Esophagus squamous epithelium (tissue), 5 donors: ENCODE data around the gene ZNF577. TPM values are rescaled to one million over a fixed set of nuclear protein-coding genes. Genes with fewer than 3 reads are reported as not detected.
A peak's percentile ranks its signal among the peaks of the same experiment; 100 is the strongest.
"Not testable (repeated sequence)": the region's sequence is repeated elsewhere in the genome, so short reads cannot be mapped to it uniquely, and the experiment has no call there.

Experiments
- DNase-seq: peaks from one replicate; lab custom pipeline; 2025; lab: John Stamatoyannopoulos, UW
- H3K27ac ChIP-seq, 4 donors: fragments of 200-600 bp; sonication (generic); one replicate each; pipeline ENCODE4 v1.5.1; 2016 to 2019; ENCODE audit warnings: mild to moderate bottlenecking in 1 of 4
- H3K27me3 ChIP-seq, 4 donors: fragments of 200-600 bp; sonication (generic); 1 replicate in 3 of 4; 2 replicates in 1 of 4; pipeline versions ENCODE4 v1.5.1 to v1.6.0; 2017 to 2021; ENCODE audit warnings: antibody characterized with exemption in 1 of 4
- H3K36me3 ChIP-seq, 3 donors: fragments of 200-600 bp; sonication (generic); one replicate each; pipeline ENCODE4 v1.5.1; 2016 to 2019
- H3K4me1 ChIP-seq, 3 donors: fragments of 200-600 bp; sonication (generic); one replicate each; pipeline ENCODE4 v1.5.1; 2017 to 2019
- H3K4me3 ChIP-seq, 4 donors: fragments of 200-600 bp; sonication (generic); 1 replicate in 3 of 4; 2 replicates in 1 of 4; pipeline ENCODE4 v1.5.1; 2016 to 2019; ENCODE audit warnings: mild to moderate bottlenecking in 2 of 4, moderate library complexity in 1 of 4
- H3K9me3 ChIP-seq, 3 donors: fragments of 200-600 bp; sonication (generic); one replicate each; pipeline ENCODE4 v1.5.1; 2016 to 2019
- POLR2A ChIP-seq, 4 donors: fragments of 450-650 bp; IDR thresholded peaks; one replicate each; pipeline ENCODE4 v1.6.1; 2017; ENCODE audit warnings: antibody characterized with exemption in 4 of 4, mild to moderate bottlenecking in 4 of 4, moderate library complexity in 3 of 4
- WGBS, 2 donors: methylation state at CpG; one replicate each; pipeline ENCODE4 v1.1.5; 2018; 5-methylcytosine and 5-hydroxymethylcytosine counted together
- intact Hi-C: fragments of 100-400 bp; cut with DNase I; formaldehyde crosslinking; loops from one replicate; pipeline ENCODE4 v1.15.0; 2022
- total RNA-seq, 4 donors: library from RNA; depleted of rRNA; stranded (reverse); fragments of >200 nt; gene quantifications; one replicate each; pipeline ENCODE4 v1.1.0, GENCODE V29; 2016
- TF ChIP-seq, protein P1 (sequence below), 6 experiments: fragments of 450-650 bp in 4 of 6; fragments of 200-600 bp in 2 of 6; sonication (generic) in 2 of 6; IDR thresholded peaks; one replicate each; pipeline ENCODE4 v1.5.1; 2016 to 2019; ENCODE audit warnings: antibody characterized with exemption in 6 of 6, mild to moderate bottlenecking in 4 of 6, moderate library complexity in 4 of 6
- donor health status: DM: yes; HTN: yes; CAD: no.

ZNF577 gene
- total RNA-seq, 4 donors from 2014 or later = 2.3 to 13.9 (median 3.3) TPM

- 67 to 74% methylated on average over 3 of the region's 3 CpGs for WGBS, 2 donors
- intact Hi-C loops, H3K4me3 ChIP-seq, DNase-seq, H3K27ac ChIP-seq: not testable (repeated sequence)
- peaks cover 0 to 14% (median 8%) of the 10 kb centered on the region in 3 donors for H3K4me1 ChIP-seq
- peaks cover 0 to 69% (median 21%) of the 10 kb centered on the region in 3 donors for H3K9me3 ChIP-seq
- peaks cover 0 to 40% (median 0%) of the 10 kb centered on the region in 4 donors for H3K27me3 ChIP-seq
- H3K36me3 ChIP-seq = peaks cover 0 to 26% (median 0%) of the 10 kb centered on the region in 3 donors
Observed at GRCh38 chr19:51905639-51906038, 17.9 kb upstream of the ZNF577 start.

- TF ChIP-seq POLR2A (IDR thresholded peaks at IDR 0.05) = no peak
- TF ChIP-seq, protein P1, sequence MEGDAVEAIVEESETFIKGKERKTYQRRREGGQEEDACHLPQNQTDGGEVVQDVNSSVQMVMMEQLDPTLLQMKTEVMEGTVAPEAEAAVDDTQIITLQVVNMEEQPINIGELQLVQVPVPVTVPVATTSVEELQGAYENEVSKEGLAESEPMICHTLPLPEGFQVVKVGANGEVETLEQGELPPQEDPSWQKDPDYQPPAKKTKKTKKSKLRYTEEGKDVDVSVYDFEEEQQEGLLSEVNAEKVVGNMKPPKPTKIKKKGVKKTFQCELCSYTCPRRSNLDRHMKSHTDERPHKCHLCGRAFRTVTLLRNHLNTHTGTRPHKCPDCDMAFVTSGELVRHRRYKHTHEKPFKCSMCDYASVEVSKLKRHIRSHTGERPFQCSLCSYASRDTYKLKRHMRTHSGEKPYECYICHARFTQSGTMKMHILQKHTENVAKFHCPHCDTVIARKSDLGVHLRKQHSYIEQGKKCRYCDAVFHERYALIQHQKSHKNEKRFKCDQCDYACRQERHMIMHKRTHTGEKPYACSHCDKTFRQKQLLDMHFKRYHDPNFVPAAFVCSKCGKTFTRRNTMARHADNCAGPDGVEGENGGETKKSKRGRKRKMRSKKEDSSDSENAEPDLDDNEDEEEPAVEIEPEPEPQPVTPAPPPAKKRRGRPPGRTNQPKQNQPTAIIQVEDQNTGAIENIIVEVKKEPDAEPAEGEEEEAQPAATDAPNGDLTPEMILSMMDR (IDR thresholded peaks at IDR 0.05) = no peak
- Histone ChIP-seq H3K27me3 (peaks cover 0 to 38% (median 0%) of the 10 kb centered on the region in 4 donors), H3K9me3 (peaks cover 0 to 69% (median 25%) of the 10 kb centered on the region in 3 donors), H3K4me3 (peak overlapping the region in 3 of 4 donors; percentile 64 to 86 (median 80)), H3K36me3 (peaks cover 0 to 31% (median 0%) of the 10 kb centered on the region in 3 donors), H3K27ac (no peak overlapping the region), H3K4me1 (peaks cover 0 to 14% (median 8%) of the 10 kb centered on the region in 3 donors)
- 28 to 52% methylated on average over 3 of the region's 3 CpGs for WGBS, 2 donors
- intact Hi-C loops = no loop called here
- no peak for DNase-seq
Observed at GRCh38 chr19:51905206-51905605, 17.5 kb upstream of the ZNF577 start.

GRCh38 chr19:51904331-51905165 is 16.8 kb upstream of the ZNF577 start, which contains the start of gene ZNF649:
Gene ZNF649, minus strand, starts transcription at chr19:51905017. Its CDS starts 4,910 bp downstream, at chr19:51900107.
- 0 to 1% methylated on average over 33 to 34 of the region's 43 CpGs for WGBS, 2 donors
- peaks cover 0 to 14% (median 8%) of the 10 kb centered on the region in 3 donors for H3K4me1 ChIP-seq
- H3K27me3 ChIP-seq = peaks cover 0 to 31% (median 0%) of the 10 kb centered on the region in 4 donors
- peak within 1 kb of the TSS; percentile 64 to 86 (median 78) for H3K4me3 ChIP-seq
- intact Hi-C loops = no loop called here
- TF ChIP-seq, protein P1 (IDR thresholded peaks at IDR 0.05) = no peak
- no peak for TF ChIP-seq POLR2A (IDR thresholded peaks at IDR 0.05)
- H3K9me3 ChIP-seq = peaks cover 5 to 70% (median 29%) of the 10 kb centered on the region in 3 donors
- H3K36me3 ChIP-seq = peaks cover 2 to 37% (median 4%) of the 10 kb centered on the region in 3 donors
- peak; percentile 25 for DNase-seq
- peak within 1 kb of the TSS; percentile 82 to 87 (median 84) for H3K27ac ChIP-seq

GRCh38 chr19:51903192-51903591 is 15.4 kb upstream of the ZNF577 start:
- H3K27ac ChIP-seq = peak overlapping the region in 1 of 4 donors; percentile 82
- H3K9me3 ChIP-seq = peaks cover 5 to 78% (median 38%) of the 10 kb centered on the region in 3 donors
- intact Hi-C loops = no loop called here
- no peak for DNase-seq
- H3K4me1 ChIP-seq = peaks cover 0 to 14% (median 8%) of the 10 kb centered on the region in 3 donors
- H3K27me3 ChIP-seq = peaks cover 0 to 20% (median 0%) of the 10 kb centered on the region in 4 donors
- TF ChIP-seq, protein P1 (IDR thresholded peaks at IDR 0.05) = no peak
- TF ChIP-seq POLR2A (IDR thresholded peaks at IDR 0.05) = no peak
- peak overlapping the region in 3 of 4 donors; percentile 64 to 86 (median 80) for H3K4me3 ChIP-seq
- WGBS, 2 donors = 78 to 91% methylated on average over 7 to 8 of the region's 8 CpGs
- peaks cover 13 to 51% (median 15%) of the 10 kb centered on the region in 3 donors for H3K36me3 ChIP-seq

- no peak overlapping the region for H3K27ac ChIP-seq
- WGBS, 2 donors = 93% methylated on average over 4 of the region's 4 CpGs
- H3K36me3 ChIP-seq = peaks cover 17 to 64% (median 24%) of the 10 kb centered on the region in 3 donors
- no peak for DNase-seq
- TF ChIP-seq, protein P1 (IDR thresholded peaks at IDR 0.05) = no peak
- no peak overlapping the region for H3K4me3 ChIP-seq
- peaks cover 0 to 6% (median 0%) of the 10 kb centered on the region in 4 donors for H3K27me3 ChIP-seq
- intact Hi-C loops = no loop called here
- H3K9me3 ChIP-seq = peaks cover 5 to 80% (median 46%) of the 10 kb centered on the region in 3 donors
- H3K4me1 ChIP-seq = peaks cover 0 to 14% (median 8%) of the 10 kb centered on the region in 3 donors
Observed at GRCh38 chr19:51901860-51902259, 14.1 kb upstream of the ZNF577 start.
